NCI-H2081 (cell line): ENCODE measurements around the gene SAP30.
A peak's percentile ranks its signal among the peaks of the same experiment; 100 is the strongest.

Experiments used
- DNase-seq, 2 experiments: peaks; one replicate each; lab custom pipeline; 2025; lab: John Stamatoyannopoulos, UW

The SAP30 gene

GRCh38 chr4:173370477-173371291 lies at the start of gene SAP30:
SAP30 (plus strand) TSS chr4:173370954; CDS start chr4:173371183, 229 bp downstream.
- DNase-seq = peak; percentile 92 to 94

- DNase-seq = no peak
Measured at GRCh38 chr4:173325007-173325736, 45.6 kb upstream of the SAP30 start.

DNA sequence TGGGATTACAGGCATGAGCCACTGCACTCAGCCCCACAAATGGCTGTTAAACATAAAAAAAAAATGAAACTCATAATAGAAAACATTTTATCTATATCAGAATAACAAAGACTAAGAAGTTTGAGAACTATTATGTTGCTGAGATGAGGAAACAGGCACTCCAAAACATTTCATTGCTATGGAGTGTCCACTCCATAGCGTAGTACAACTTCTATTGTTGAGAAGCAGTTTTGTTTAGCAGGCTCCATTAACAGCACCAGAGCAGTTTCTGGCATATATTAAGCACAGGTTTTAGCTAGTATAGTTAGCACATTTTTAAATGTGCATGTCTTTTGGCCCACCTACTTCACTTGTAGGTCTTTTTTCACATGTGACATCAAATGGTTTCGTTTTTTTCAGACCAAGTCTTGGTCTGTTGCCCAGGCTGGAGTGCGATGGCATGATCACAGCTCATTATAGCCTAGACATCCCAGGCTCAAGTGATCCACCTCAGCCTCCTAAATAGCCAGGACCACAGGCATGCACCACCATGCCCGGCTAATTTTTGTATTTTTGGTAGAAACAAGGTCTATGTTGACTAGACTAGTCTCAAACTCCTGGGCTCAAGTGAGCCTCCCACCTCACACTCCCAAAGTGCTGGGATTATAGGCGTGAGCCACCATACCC lies 42.4 kb upstream of the SAP30 start:
- no peak for DNase-seq

DNA sequence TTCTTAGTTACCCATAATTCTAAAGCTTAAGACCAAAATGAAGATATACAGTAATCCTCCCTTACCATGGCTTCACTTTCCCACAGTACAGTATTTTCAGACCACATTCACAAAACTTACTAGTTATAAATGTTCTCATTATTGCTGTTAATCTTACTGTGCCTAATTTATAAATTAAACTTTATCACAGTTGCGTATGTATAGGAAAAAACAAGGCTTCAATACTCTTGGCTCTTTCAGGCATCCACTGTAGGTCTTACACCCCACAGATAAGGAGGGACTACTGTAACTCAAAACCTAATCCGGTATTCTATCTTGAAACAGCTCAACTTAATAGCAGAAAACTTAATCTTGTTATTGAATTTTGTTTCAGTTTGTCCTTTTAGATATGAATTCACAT lies 40.2 kb upstream of the SAP30 start:
- DNase-seq = no peak

DNA sequence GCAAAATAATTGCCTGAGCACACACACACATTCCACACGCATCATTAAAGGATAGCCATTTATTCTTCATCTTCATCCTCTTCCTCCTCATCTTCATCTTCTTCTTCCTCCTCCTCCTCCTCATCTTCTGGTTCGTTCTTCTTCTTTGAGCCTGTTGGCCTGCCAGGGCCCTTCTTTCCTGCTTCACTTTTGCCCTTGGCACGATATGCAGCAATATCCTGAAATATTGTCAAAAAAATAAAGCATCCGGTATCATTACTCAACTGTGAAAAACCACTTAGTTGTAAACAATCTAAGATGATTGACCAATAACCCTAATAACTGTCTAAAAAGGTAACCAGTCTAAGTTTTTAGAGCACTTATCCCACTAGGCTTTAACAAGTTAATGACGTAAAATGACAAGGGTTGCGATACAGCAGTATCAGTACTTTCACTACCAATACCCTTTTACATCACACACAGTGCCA lies 38.7 kb upstream of the SAP30 start:
- peak in 1 of 2 experiments; percentile 10 for DNase-seq

DNA sequence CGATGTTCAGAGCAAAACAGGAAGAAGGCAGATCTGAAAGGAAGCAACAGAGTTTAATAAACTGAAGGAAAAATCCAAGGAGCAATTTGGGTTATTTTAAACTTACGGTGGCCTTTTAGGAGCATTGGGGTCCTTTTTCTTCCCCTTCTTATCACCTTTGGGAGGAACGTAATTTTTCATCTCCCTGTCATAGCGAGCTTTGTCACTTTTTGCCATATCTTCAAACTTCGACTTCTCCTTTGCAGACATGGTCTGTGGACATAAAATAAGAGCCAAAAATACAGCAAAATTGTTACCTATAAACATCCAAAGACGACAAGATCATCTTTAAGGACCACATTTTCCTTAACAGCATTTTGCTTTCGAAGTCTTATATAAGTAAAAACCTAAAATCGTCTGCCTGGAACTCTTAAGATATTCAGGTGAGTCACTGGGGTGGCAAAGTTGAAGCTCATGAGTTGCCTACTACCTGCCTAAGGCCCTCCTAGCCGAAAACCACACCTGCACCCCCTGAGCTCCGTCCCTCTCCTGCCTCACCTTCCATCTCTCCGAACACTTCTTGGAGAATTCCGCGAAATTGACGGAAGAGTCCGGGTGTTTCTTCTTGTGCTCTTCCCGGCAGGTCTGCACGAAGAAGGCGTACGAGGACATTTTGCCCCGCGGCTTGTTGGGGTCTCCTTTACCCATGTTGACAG lies 37.6 kb upstream of the SAP30 start:
- no peak for DNase-seq

- DNase-seq = peak; percentile 37 to 50
Measured at GRCh38 chr4:173333658-173334084, 37.1 kb upstream of the SAP30 start.

GRCh38 chr4:173334085-173334890 lies 36.5 kb upstream of the SAP30 start, which contains the start of gene HMGB2:
HMGB2 (minus strand) TSS chr4:173334358; CDS start chr4:173333649, 709 bp downstream.
- DNase-seq = peak; percentile 98 to 99

DNA sequence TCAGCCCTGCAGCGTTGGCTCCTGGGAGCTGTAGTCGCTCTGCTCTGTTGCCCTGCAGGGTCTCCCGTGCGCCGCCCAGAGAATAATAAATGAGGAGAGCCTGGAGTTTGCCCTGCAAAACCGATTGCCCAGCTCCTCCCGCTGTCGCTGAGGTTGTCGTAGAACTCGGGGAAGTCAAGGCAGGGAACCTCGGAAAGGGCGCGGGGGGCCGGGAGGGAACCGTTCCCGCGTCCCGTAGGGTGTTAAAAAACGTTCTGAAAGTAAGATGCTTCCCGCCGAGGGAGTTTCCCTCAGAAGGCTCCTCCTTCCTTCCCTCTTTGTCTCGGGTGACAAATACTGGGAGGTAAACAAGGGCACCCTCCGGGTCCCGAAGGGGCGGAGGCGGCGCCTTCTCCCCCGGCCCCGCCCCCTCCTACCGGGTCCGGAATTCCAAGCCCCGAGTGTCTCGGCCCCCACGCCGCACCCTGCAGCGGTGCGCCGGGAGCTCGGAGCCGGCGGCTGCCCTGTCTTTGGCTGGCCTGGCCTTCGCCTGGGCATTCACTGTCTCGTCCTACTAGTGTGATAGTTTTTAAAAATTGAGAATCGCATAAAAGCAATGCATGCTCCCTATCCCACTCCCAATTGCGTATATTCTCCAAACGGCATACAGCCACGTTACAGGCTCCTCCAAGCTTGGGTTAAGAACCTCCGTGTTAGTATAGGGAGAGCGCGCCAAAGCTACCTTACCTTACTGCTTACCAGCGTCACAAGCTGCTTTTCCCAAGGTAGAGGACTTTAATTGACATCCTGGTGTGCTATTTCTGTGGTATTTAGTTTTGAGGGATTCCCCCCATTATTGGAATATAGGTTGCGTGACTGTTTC lies 35.6 kb upstream of the SAP30 start:
- DNase-seq = peak; percentile 81 to 86

GRCh38 chr4:173337463-173337862 lies 33.3 kb upstream of the SAP30 start:
- no peak for DNase-seq

GRCh38 chr4:173343832-173344397 lies 26.8 kb upstream of the SAP30 start:
- DNase-seq = no peak

- DNase-seq = no peak
Measured at GRCh38 chr4:173345648-173346047, 25.1 kb upstream of the SAP30 start.

DNA sequence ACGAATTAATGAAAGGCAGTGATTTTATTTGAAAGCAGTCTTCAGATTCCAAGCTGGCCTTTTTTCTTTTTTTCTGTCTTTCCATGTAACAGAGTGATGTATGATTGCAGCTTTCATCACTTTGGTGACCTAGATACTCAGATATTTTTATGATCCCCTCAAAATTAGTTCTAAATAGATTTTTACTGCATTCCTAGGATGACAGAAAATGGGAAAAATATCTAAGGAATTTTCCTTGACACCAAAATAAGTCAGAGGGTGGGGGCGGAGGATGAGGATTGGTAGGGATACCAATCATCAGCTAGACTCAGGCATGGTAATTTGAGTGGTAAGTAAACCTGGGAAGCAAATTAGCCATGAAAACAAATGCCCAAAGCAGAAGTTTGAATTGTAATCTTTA lies 24.7 kb upstream of the SAP30 start:
- no peak for DNase-seq

DNA sequence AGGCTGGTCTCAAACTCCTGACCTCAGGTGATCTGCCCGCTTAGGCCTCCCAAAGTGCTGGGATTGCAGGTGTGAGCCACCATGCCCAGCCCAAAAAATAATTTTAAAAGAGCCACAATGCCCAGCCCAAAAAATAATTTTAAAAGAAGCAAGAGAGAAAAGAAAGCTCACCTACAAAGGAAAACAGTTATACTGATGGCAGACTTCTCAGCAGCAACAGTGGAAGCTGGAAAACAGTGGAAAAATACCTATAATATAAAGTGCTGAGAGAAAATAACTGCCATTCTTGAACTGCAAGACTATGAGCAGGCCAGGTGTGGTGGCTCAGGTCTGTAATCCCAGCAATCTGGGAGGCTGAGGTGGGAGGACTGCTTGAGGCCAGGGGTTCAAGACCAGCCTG lies 23.3 kb upstream of the SAP30 start:
- no peak for DNase-seq

DNA sequence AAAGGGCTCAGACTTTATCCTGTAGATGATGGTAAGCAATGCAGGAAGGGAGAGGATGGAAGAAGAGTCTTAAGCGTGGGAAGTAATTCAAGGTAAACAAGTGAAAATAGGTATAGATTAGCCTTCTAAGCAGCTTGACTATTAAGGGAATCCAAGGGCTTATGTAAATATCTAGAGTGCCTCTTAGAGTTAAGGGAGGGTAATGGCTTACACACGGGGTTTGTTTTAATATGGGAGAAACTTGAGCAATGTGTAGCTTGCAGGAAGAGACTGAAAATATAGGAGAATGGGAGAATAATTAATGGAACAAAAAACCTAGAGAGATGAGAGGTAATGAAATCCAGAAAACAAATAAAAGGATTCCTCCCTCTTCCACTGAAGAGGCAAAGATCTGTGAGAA lies 12.8 kb upstream of the SAP30 start:
- no peak for DNase-seq

DNA sequence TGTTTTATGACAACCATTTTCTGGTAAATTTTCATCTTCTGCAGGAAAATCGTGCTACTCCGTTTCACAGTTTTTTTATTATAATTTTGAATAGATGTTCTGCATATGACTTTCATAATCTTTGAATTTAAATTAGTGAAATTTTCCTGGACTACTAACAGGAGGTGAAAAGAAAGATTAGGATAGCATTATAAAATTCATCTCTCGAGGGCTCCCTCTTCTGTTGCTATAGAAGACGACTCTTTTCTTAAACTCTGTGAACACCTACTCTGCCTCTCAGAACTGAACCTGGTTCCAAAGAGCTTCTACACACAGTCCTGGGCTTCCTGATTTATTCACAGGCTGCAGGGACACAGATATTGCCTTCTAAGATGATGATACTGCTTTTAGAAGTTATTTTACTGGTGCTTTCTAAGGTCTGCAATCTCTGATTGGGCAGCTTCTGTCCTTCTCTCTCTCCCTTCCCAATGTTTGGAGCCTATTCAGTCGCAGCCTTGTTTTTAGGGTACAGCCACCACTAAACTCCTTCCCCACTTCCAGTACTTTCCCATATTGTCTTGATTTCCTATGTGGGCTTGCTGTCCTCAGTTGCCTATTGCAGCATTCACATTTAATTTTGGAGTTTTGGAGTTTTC lies 10.1 kb upstream of the SAP30 start:
- no peak for DNase-seq

DNA sequence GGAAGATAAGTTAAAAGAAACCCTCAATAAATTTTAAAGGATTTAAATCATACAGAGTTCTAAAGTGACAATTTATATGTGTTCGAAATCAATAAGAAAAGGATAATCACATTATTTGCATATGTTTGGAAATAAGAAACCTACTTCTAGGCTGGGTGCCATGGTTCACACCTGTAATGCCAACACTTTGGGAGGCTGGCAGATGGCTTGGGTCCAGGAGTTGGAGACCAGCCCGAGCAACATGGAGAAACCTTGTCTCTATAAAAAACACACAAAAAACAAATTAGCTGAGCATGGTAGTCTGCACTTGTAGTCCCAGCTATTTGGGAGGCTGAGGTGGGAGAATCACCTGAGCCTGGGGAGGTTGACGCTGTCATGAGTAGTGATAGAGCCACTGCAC lies 8.1 kb upstream of the SAP30 start:
- peak in 1 of 2 experiments; percentile 38 for DNase-seq

- no peak for DNase-seq
Measured at GRCh38 chr4:173365359-173365996, 5.3 kb upstream of the SAP30 start.

DNA sequence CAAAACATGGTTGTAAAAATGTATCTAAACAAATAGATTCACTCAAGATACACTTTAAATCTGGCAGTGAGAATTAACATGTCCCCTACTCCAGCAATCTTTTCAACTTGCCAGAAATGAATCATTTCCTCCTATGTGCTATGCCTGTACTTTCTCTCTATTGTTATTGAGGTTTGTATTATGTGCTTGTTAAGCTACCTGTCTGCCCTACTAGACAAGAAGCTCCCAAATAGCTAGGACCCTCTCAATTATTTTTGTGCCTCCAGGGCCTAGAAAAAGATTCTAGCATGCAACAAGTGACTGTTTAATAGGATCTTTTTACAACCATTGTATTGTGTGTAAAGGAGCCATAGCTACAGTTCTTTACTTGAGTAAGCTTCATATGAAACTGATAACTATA lies 3.5 kb upstream of the SAP30 start:
- no peak for DNase-seq
